NCI-H2029 (cell line): Measurements from ENCODE around the gene FAM135A.
"Not testable (repeated sequence)": the region's sequence is repeated elsewhere in the genome, so short reads cannot be mapped to it uniquely, and the experiment has no call there.

Experiments used
- DNase-seq: peaks from one replicate; lab custom pipeline; 2025; lab: John Stamatoyannopoulos, UW

FAM135A gene

GRCh38 chr6:70547905-70548304, 134.6 kb downstream of the FAM135A start:
- no peak for DNase-seq

DNA sequence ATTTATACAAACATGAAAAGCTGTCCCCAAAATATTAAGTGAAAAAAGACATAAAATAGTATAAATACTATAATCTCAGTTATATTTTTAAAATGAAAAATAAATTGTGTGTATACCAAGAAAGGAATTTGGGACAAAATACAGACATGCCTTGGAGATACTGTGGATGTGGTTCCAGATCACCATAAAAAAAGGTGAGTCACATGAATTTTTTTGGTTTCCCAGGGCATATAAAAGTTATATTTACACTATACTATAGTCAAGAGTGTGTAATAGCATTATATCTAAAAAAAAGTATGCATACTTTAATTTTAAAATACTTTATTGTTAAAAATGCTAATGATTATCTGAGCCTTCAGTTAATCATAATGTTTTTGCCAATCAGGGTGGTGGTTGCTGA, 136.0 kb downstream of the FAM135A start:
- no peak for DNase-seq

DNA sequence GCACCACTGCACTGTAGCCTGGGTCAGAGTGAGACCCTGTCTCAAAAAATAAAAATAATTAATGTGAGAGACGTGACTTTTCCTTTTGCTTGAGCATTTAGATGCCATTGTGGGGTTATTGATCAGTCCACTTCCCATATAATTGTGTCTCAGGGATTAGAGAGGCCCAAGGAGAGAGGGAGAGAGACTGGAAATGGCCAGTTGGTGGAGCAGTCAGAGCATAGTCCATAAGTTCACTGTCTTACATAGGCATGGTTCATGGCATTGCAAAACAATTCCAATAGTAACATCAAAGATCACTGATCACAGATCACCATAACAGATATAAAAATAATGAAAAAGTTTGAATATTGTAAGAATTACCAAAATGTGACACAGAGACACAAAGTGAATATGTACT, 138.3 kb downstream of the FAM135A start:
- DNase-seq = no peak

GRCh38 chr6:70552286-70552940, 139.1 kb downstream of the FAM135A start:
- not testable (repeated sequence) for DNase-seq

DNA sequence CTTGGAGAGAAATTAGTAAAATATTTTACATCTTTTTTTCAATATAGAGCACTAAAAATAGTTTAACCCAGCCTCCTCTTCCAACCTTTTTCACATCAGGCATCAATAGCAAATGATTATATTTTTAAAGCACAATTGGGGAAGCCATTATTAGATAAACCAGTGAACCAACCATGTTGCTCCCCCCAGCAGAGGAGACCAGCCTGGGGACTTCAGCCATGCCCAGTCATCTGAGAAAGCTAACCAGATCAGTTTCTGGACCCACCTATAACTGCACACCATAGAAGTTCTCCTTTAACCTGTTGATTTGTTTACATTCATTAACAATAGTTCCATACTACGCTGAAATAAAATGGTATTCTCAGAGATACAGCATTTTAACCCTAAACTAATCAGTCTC, 139.7 kb downstream of the FAM135A start:
- no peak for DNase-seq

DNA sequence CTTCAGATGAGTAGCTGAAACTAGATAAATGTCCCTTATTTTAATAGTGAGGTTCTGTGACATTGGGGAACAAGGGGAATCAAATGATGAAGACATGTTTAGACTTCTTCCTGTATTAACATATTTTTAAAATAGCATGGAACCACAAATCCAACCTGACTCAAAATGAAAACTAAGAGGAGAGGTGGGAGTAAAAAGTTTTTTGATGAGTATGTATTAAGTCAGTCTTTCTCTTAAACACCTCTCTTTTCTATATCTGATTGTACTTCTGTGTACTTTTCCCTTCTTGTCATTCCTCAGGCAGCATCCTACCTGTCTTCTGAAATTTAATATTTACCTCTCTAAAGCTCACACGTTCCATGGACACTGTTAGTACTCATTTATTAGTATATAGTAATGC, 144.7 kb downstream of the FAM135A start:
- no peak for DNase-seq

DNA sequence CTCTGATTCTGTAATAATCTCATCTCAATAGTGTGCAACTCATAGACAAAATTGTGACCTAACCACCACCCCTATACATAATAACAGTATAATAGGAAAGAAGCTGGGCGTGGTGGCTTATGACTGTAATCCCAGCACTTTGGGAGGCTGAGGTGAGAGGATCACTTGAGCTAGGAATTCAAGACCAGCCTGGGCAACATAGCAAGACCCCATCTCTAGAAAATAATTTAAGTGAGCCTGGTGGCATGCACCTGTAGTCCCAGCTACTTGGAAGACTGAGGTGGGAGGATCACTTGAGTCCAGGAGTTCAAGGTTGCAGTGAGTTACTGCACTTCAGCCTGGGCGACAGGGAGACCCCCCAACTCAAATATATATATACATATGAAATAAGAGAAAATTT, 149.1 kb downstream of the FAM135A start:
- DNase-seq = not testable (repeated sequence)

GRCh38 chr6:70563530-70563929, 150.2 kb downstream of the FAM135A start:
- no peak for DNase-seq

GRCh38 chr6:70566751-70567382, 153.6 kb downstream of the FAM135A start, which contains the start of gene SDHAF4:
Gene SDHAF4, plus strand, starts transcription at chr6:70566930. Its CDS starts 11 bp downstream, at chr6:70566941.
- peak; percentile 78 for DNase-seq

- no peak for DNase-seq
Measured at GRCh38 chr6:70574643-70575042, 161.3 kb downstream of the FAM135A start.

GRCh38 chr6:70575899-70576495, 162.7 kb downstream of the FAM135A start:
- no peak for DNase-seq

DNA sequence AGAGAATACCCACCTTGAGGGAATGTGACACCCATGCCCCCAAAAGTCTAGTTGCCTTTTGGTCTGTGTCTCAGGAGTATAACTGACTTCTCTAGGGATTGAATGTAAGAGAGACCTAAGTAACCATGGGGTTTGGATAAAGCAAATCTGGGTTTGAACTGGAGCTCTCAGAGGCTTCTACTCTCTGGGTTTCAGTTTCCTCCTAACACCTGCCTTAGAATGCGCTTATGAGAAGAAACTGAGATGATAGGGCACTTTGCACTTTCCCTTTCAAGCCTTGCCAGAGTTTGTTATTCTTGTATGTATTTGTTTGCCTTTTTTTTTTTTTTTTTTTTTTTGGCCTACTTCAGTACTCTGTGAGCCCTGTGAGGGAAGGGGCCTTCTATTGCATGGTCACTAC, 172.8 kb downstream of the FAM135A start:
- DNase-seq = no peak

DNA sequence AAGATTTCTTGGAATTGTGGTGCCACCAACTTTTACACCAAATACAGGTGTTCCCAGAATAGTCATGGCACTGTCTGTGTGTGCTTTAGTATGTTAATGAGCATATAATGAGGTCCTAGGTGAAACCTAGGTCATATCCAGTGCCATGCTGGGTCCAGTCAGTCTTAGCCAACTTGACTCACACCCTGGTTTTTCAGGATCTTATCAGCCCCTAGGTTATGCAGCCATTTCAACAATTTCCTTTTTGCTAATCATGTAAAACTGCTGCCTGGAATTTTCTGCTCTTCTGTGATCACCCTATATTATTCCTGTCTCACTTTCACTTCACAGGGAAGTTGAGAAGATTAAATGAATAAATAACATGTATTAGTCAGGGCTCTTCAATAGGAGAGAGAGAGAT, 177.1 kb downstream of the FAM135A start:
- no peak for DNase-seq

- DNase-seq = no peak
Measured at GRCh38 chr6:70592391-70593117, 179.2 kb downstream of the FAM135A start.

DNA sequence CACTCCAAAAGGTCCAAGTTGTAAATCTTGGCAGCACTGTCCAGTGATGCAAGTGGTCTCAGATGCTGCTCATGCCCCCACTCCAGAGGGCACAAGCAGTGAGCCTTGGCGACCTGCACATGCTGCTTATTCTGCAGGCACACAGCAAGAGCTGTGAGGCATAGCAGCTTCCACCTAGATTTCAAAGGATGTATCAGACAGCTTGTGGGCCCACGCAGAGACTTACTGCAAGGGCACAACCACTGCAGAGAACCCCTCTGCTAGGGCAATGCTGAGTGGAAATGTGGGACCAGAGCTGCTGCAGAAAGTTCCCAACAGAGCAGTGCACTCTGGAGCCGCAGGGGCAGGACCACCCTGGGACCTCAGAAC, 179.8 kb downstream of the FAM135A start:
- DNase-seq = no peak

DNA sequence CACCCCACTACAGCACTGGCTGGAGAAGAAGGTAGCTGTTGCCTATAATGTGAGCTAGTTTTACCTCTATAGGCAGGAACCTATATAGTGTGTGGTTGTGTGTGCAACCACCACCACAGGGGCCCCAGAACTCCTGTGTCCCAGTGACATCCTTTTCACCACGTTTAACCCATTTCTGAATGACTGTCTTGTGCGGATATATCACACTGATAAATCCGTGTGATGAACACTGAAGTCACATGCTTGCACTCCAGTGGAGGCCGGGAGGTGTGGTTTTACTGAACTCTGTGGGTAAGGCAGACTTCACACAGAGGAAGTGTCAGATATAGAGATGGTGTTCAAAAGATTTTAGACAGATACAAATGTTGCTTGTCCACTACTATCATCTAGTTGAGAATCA, 185.9 kb downstream of the FAM135A start:
- DNase-seq = no peak

DNA sequence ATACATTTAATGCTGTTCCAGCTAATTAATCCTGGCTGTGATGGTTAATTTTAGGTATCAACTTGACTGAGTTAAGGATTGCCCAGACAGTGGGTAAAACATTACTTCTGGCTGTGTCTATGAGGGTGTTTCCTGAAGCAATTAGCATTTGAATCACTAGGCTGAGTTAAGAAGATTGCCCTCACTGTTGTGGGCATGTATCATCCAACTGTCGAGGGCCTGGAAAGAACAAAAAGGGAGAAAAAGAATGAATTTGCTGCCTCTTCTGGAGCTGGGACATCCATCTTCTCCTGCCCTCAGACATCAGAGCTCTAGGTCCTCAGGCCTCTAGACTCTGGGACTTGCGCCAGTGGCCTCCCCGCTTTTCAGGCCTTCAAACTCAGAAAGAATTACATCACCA, 187.7 kb downstream of the FAM135A start:
- DNase-seq = no peak

GRCh38 chr6:70604254-70604653, 190.9 kb downstream of the FAM135A start:
- DNase-seq = no peak

- not testable (repeated sequence) for DNase-seq
Measured at GRCh38 chr6:70607371-70607770, 194.1 kb downstream of the FAM135A start.

- not testable (repeated sequence) for DNase-seq
Measured at GRCh38 chr6:70609181-70609580, 195.9 kb downstream of the FAM135A start.
